HepG2 (cell line): ENCODE measurements around the gene TTC39C. TPM values are rescaled to one million over a fixed set of nuclear protein-coding genes. Genes with fewer than 3 reads are reported as not detected.

Experiments
- MIER2 ChIP-seq: IDR thresholded peaks from 2 replicates; pipeline ENCODE4 v1.6.1; 2016; ENCODE audit warnings: missing biosample characterization, missing genetic modification reagents
- PAWR ChIP-seq: sonication (generic); formaldehyde crosslinking; IDR thresholded peaks from 2 replicates; pipeline ENCODE4 v1.4.0; 2020; ENCODE audit warnings: missing genetic modification reagents, mild to moderate bottlenecking, borderline replicate concordance
- POLR2G ChIP-seq: fragments of 200-400 bp; formaldehyde crosslinking; IDR thresholded peaks from 2 replicates; pipeline ENCODE4 v1.6.1; 2018; ENCODE audit warnings: mild to moderate bottlenecking, low read depth, low read length, moderate library complexity
- PPARG ChIP-seq: conservative IDR thresholded peaks from 2 replicates; pipeline ENCODE4 v1.6.1; 2016; ENCODE audit warnings: missing biosample characterization, missing genetic modification reagents
- RAD21 ChIP-seq: fragments of 450-650 bp; formaldehyde crosslinking; IDR thresholded peaks from 2 replicates; pipeline ENCODE4 v1.5.0; 2020; ENCODE audit warnings: mild to moderate bottlenecking
- RBAK ChIP-seq: sonication (generic); formaldehyde crosslinking; IDR thresholded peaks from 2 replicates; pipeline ENCODE4 v1.5.1; 2020; ENCODE audit warnings: mild to moderate bottlenecking, missing genetic modification reagents
- RFX1 ChIP-seq: fragments of 450-650 bp; IDR thresholded peaks from 2 replicates; pipeline ENCODE4 v1.6.1; 2017
- STAG1 ChIP-seq: sonication (generic); formaldehyde crosslinking; IDR thresholded peaks from 2 replicates; pipeline ENCODE4 v1.4.0; 2020; ENCODE audit warnings: missing genetic modification reagents
- TMF1 ChIP-seq: sonication (generic); formaldehyde crosslinking; IDR thresholded peaks from 2 replicates; pipeline ENCODE4 v1.8.1; 2022; ENCODE audit warnings: low read depth, missing genetic modification reagents
- ZNF20 ChIP-seq: sonication (generic); formaldehyde crosslinking; IDR thresholded peaks from 2 replicates; pipeline ENCODE4 v1.4.0; 2020; ENCODE audit warnings: mild to moderate bottlenecking, moderate library complexity, missing genetic modification reagents
- ZNF605 ChIP-seq: sonication (generic); formaldehyde crosslinking; IDR thresholded peaks from 2 replicates; pipeline ENCODE4 v1.8.0; 2022; ENCODE audit warnings: mild to moderate bottlenecking, missing genetic modification reagents
- ZNF788 ChIP-seq: sonication (generic); formaldehyde crosslinking; IDR thresholded peaks from 2 replicates; pipeline ENCODE4 v1.5.0; 2020; ENCODE audit warnings: mild to moderate bottlenecking, missing genetic modification reagents, borderline replicate concordance
- polyA plus RNA-seq, 8 experiments: library from polyadenylated mRNA; depleted of rRNA in 3 of 8; stranded (reverse) in 7 of 8; unstranded in 1 of 8; fragments of >200 nt; fragmentation: Illumina TruSeq in 4 of 8; extraction: Trizol in 4 of 8; gene quantifications; 2 replicates each; pipeline versions ENCODE4 v1.2.1 to v1.2.3, GENCODE V29; 2011 to 2016; ENCODE audit warnings: low read depth in 4 of 8, missing spikeins in 1 of 8, mixed read lengths in 1 of 8; ENCODE audit not compliant: insufficient read depth in 1 of 8
- total RNA-seq, 5 experiments: library from RNA; depleted of rRNA; stranded (reverse); fragments of >200 nt; fragmentation: Illumina TruSeq; extraction: Trizol; gene quantifications; 2 replicates each; pipeline ENCODE4 v1.2.3, GENCODE V29; 2016; ENCODE audit warnings: low read depth in 1 of 5
- TF ChIP-seq, protein P1 (sequence below): sonication (generic); formaldehyde crosslinking; IDR thresholded peaks from 2 replicates; pipeline ENCODE4 v1.4.0; 2020; ENCODE audit warnings: missing genetic modification reagents
- TF ChIP-seq, protein P2 (sequence below): sonication (generic); formaldehyde crosslinking; IDR thresholded peaks from one replicate; pipeline ENCODE4 v1.5.1; 2020; ENCODE audit warnings: mild to moderate bottlenecking, missing genetic modification reagents; ENCODE audit errors: not compliant biosample characterization
- TF ChIP-seq, protein P3 (sequence below): IDR thresholded peaks from 2 replicates; pipeline ENCODE4 v1.6.1; 2016
- TF ChIP-seq, protein P4 (sequence below): sonication (generic); formaldehyde crosslinking; IDR thresholded peaks from 2 replicates; pipeline ENCODE4 v1.4.0; 2020; ENCODE audit warnings: missing genetic modification reagents

Gene TTC39C
- total and polyA plus RNA-seq, 2 of the 13 experiments (the other 11 are each of a cell fraction or from before 2014, with no cell fraction given), result 19.1 to 25.9 TPM

DNA sequence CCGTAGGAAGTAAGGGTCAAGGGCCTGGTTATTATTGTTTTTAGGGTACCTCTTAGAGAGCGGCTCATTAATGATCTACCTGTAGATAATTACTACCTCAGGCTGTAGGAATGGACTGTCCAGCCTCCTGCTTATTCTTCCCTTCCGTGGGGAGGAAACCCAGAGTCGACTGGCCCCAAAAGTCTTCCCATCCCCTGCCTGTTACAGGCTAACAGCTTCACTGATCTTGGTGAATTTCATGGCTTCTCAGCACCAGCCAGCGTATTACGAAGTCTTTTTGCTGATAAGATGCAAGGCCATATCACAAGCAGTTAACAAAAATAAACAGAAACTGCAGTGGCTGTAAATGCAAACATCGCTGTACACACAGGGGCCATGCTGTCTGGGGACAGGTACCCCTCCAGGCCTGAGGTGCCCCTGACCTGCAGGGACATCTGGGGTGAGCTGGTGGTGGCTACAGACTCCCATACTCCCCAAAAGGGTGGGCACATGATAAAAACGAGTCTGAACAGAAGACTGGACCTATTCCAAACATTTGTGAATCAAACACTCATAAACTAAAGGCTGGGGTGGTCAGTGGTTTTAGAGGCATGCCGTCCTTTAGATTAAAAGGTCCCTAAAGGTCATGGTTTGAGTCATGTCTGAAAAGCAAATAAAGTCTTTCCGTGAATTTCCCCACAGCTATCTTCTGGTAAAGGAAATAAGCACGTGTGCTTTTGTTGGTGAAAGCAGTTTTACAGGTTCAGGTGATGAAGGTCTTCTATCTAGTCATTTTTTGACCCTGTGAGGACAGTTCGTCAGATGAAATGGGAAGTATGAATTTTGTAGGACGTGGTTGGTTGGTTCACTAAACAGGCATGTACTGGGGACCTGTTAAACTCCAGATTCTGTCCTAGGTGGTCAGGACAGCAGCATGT lies 36.7 kb downstream of the TTC39C start (continued):
- TF ChIP-seq, protein P1, sequence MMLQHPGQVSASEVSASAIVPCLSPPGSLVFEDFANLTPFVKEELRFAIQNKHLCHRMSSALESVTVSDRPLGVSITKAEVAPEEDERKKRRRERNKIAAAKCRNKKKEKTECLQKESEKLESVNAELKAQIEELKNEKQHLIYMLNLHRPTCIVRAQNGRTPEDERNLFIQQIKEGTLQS, result peak; percentile 7; the same call in 1 of the 2 replicates
- TF ChIP-seq RFX1 (no peak), POLR2G (0 out of 2 replicates have a peak, but pooled peaks have one; percentile 49), MIER2 (CRISPR knock-in tag) (0 out of 2 replicates have a peak, but pooled peaks have one; percentile 27), RAD21 (CRISPR knock-in tag) (no peak), RBAK (no peak), TMF1 (CRISPR knock-in tag) (no peak), ZNF20 (CRISPR knock-in tag) (no peak), STAG1 (no peak), ZNF605 (CRISPR knock-in tag) (no peak), PPARG (CRISPR knock-in tag) (peak; percentile 12; the same call in 1 of the 2 replicates), ZNF788 (CRISPR knock-in tag) (no peak), PAWR (peak; percentile 66; the same call in 1 of the 2 replicates)
- TF ChIP-seq, protein P2, sequence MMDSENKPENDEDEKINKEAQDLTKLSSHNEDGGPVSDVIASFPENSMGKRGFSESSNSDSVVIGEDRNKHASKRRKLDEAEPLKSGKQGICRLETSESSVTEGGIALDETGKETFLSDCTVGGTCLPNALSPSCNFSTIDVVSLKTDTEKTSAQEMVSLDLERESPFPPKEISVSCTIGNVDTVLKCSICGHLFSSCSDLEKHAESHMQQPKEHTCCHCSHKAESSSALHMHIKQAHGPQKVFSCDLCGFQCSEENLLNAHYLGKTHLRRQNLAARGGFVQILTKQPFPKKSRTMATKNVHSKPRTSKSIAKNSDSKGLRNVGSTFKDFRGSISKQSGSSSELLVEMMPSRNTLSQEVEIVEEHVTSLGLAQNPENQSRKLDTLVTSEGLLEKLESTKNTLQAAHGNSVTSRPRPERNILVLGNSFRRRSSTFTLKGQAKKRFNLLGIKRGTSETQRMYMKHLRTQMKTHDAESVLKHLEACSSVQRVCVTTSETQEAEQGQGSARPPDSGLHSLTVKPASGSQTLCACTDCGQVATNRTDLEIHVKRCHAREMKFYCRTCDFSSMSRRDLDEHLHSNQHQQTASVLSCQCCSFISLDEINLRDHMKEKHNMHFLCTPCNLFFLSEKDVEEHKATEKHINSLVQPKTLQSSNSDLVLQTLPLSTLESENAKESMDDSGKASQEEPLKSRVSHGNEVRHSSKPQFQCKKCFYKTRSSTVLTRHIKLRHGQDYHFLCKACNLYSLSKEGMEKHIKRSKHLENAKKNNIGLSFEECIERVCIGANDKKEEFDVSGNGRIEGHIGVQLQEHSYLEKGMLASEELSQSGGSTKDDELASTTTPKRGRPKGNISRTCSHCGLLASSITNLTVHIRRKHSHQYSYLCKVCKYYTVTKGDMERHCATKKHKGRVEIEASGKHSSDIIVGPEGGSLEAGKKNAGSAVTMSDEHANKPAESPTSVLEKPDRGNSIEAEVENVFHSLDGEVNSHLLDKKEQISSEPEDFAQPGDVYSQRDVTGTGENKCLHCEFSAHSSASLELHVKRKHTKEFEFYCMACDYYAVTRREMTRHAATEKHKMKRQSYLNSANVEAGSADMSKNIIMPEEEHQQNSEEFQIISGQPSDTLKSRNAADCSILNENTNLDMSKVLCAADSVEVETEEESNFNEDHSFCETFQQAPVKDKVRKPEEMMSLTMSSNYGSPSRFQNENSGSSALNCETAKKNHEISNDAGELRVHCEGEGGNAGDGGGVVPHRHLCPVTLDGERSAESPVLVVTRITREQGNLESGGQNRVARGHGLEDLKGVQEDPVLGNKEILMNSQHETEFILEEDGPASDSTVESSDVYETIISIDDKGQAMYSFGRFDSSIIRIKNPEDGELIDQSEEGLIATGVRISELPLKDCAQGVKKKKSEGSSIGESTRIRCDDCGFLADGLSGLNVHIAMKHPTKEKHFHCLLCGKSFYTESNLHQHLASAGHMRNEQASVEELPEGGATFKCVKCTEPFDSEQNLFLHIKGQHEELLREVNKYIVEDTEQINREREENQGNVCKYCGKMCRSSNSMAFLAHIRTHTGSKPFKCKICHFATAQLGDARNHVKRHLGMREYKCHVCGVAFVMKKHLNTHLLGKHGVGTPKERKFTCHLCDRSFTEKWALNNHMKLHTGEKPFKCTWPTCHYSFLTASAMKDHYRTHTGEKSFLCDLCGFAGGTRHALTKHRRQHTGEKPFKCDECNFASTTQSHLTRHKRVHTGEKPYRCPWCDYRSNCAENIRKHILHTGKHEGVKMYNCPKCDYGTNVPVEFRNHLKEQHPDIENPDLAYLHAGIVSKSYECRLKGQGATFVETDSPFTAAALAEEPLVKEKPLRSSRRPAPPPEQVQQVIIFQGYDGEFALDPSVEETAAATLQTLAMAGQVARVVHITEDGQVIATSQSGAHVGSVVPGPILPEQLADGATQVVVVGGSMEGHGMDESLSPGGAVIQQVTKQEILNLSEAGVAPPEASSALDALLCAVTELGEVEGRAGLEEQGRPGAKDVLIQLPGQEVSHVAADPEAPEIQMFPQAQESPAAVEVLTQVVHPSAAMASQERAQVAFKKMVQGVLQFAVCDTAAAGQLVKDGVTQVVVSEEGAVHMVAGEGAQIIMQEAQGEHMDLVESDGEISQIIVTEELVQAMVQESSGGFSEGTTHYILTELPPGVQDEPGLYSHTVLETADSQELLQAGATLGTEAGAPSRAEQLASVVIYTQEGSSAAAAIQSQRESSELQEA (CRISPR knock-in tag), result no peak
- TF ChIP-seq, protein P3, sequence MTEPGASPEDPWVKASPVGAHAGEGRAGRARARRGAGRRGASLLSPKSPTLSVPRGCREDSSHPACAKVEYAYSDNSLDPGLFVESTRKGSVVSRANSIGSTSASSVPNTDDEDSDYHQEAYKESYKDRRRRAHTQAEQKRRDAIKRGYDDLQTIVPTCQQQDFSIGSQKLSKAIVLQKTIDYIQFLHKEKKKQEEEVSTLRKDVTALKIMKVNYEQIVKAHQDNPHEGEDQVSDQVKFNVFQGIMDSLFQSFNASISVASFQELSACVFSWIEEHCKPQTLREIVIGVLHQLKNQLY, result peak; percentile 37; the same call in 1 of the 2 replicates
- TF ChIP-seq, protein P4, sequence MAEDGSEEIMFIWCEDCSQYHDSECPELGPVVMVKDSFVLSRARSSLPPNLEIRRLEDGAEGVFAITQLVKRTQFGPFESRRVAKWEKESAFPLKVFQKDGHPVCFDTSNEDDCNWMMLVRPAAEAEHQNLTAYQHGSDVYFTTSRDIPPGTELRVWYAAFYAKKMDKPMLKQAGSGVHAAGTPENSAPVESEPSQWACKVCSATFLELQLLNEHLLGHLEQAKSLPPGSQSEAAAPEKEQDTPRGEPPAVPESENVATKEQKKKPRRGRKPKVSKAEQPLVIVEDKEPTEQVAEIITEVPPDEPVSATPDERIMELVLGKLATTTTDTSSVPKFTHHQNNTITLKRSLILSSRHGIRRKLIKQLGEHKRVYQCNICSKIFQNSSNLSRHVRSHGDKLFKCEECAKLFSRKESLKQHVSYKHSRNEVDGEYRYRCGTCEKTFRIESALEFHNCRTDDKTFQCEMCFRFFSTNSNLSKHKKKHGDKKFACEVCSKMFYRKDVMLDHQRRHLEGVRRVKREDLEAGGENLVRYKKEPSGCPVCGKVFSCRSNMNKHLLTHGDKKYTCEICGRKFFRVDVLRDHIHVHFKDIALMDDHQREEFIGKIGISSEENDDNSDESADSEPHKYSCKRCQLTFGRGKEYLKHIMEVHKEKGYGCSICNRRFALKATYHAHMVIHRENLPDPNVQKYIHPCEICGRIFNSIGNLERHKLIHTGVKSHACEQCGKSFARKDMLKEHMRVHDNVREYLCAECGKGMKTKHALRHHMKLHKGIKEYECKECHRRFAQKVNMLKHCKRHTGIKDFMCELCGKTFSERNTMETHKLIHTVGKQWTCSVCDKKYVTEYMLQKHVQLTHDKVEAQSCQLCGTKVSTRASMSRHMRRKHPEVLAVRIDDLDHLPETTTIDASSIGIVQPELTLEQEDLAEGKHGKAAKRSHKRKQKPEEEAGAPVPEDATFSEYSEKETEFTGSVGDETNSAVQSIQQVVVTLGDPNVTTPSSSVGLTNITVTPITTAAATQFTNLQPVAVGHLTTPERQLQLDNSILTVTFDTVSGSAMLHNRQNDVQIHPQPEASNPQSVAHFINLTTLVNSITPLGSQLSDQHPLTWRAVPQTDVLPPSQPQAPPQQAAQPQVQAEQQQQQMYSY (CRISPR knock-in tag), result no peak
